Measurements from ENCODE around the gene CALCR.

DNA sequence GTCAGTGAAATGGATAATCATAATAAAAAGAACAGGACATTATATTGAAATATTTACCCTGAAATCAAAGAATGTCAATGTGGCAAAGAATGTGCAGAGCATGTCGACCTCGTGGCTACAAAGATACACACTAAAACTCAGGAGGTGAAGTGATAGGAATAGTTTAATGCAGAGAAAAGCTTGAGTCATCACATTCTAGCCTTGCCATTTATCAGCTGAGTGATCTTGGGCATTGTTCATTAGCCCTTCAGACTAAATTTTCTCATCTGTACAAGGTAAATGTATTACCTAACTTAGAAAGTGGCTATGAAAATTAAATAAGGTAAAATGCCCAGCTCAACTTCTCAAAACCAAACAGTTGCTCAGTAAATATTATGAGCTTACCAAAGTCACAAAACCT lies 22.6 kb downstream of the CALCR start:
- TF ChIP-seq, protein P1, sequence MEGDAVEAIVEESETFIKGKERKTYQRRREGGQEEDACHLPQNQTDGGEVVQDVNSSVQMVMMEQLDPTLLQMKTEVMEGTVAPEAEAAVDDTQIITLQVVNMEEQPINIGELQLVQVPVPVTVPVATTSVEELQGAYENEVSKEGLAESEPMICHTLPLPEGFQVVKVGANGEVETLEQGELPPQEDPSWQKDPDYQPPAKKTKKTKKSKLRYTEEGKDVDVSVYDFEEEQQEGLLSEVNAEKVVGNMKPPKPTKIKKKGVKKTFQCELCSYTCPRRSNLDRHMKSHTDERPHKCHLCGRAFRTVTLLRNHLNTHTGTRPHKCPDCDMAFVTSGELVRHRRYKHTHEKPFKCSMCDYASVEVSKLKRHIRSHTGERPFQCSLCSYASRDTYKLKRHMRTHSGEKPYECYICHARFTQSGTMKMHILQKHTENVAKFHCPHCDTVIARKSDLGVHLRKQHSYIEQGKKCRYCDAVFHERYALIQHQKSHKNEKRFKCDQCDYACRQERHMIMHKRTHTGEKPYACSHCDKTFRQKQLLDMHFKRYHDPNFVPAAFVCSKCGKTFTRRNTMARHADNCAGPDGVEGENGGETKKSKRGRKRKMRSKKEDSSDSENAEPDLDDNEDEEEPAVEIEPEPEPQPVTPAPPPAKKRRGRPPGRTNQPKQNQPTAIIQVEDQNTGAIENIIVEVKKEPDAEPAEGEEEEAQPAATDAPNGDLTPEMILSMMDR (IDR thresholded peaks at IDR 0.05) = no peak
- TF ChIP-seq POLR2A (IDR thresholded peaks at IDR 0.05; ENCODE audit: low read length) = no peak
- no peak for TF ChIP-seq MAX (IDR thresholded peaks at IDR 0.05)
- TF ChIP-seq RAD21 (conservative IDR thresholded peaks at IDR 0.05 in 1 of 2, IDR thresholded peaks at IDR 0.05 in 1 of 2) = no peak
- no peak for TF ChIP-seq EP300 (IDR thresholded peaks at IDR 0.05)
- no peak for TF ChIP-seq BHLHE40 (IDR thresholded peaks at IDR 0.05; ENCODE audit: low read depth, low read length)
